Astrocyte (in vitro differentiated cells and primary cell): ENCODE data around the gene MRPL3.

Source experiments
- CTCF ChIP-seq: IDR thresholded peaks from 2 replicates; pipeline ENCODE4 v1.5.1; 2011; ENCODE audit warnings: low read depth, mild to moderate bottlenecking, inconsistent platforms, low read length, moderate library complexity; ENCODE audit not compliant: insufficient read depth
- EZH2 ChIP-seq: IDR thresholded peaks from 2 replicates; pipeline ENCODE4 v1.6.1; 2012; ENCODE audit warnings: mild to moderate bottlenecking, low read length, inconsistent platforms; ENCODE audit not compliant: insufficient read depth

GRCh38 chr3:131540821-131541220 lies 38.0 kb upstream of the MRPL3 start:
- TF ChIP-seq CTCF = no peak
- TF ChIP-seq EZH2 = no peak
